VCaP (cell line): ENCODE measurements around the gene SNRPD1.
A peak's percentile ranks its signal among the peaks of the same experiment; 100 is the strongest.
"Not testable (repeated sequence)": the region's sequence is repeated elsewhere in the genome, so short reads cannot be mapped to it uniquely, and the experiment has no call there.

ENCODE experiments used
- H3K27ac ChIP-seq: fragments of 450-650 bp; 2 replicates; pipeline ENCODE4 v1.5.1; 2017
- CTCF ChIP-seq: fragments of 450-650 bp; conservative IDR thresholded peaks from 2 replicates; pipeline ENCODE4 v1.5.1; 2017; ENCODE audit warnings: mild to moderate bottlenecking, moderate library complexity

Gene SNRPD1

GRCh38 chr18:21612125-21613039, at the start of gene SNRPD1:
SNRPD1 (plus strand) TSS chr18:21612314; CDS start chr18:21612430, 116 bp downstream.
- TF ChIP-seq CTCF, result peak; percentile 95

DNA sequence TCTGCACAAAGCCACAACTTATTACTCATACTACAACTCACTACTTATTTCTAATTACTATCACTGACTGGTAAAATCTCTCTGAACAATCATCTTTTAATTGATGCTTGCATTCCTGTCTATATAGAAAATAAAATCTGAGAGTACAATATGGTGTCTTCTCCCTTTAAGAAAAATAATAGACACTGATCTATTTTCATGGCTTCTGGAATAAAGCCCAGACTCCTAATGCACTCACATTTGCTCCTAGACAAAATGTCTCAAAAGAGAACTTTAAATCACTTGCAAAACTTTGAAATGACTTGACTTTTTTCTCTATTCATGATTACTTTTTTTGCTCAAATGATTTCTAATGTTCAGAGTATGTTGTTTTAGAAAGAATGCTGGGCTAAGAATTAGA, 40.3 kb upstream of the SNRPD1 start:
- no peak for TF ChIP-seq CTCF
- H3K27ac ChIP-seq, result no peak overlapping the region

More at GRCh38 chr18:21612125-21613039, at the start of gene SNRPD1:
- H3K27ac ChIP-seq, result peak within 1 kb of the TSS; percentile 94

DNA sequence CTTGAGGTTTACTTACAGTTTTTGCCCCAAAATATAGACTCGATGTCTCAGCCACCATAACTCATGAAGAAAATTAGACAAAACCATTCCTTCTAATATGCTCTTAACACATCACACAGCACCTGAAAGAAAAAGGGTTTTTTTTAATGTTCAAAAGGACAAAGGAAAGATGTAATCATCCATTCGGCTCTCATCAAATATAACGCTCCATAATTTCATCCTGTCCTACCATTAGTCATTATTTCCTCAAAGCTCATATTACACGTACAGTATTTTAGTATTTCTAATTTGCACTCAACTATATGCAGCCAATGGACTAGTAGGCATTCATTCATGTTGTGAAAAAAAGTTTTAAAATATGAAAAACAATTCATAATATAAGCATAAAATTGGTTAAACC, 36.5 kb upstream of the SNRPD1 start:
- TF ChIP-seq CTCF, result no peak
- no peak overlapping the region for H3K27ac ChIP-seq

DNA sequence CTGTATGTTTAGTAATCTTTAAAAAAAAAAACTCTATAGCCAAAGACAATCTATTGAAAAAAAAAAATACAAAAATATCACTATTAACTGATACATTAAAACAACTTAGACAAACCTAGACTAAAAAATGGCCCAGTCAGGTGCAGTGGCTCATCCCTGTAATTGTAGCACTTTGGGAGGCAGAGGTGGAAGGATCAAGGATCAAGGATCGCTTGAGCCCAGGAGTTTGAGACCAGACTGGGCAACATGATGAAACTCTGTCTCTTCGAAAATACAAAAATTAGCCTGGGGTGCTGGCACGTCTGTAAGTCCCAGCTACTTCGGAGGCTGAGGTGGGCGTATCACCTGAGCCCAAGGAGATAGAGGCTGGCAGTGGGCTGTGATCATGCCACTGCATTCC, 27.7 kb upstream of the SNRPD1 start:
- no peak for TF ChIP-seq CTCF
- no peak overlapping the region for H3K27ac ChIP-seq

DNA sequence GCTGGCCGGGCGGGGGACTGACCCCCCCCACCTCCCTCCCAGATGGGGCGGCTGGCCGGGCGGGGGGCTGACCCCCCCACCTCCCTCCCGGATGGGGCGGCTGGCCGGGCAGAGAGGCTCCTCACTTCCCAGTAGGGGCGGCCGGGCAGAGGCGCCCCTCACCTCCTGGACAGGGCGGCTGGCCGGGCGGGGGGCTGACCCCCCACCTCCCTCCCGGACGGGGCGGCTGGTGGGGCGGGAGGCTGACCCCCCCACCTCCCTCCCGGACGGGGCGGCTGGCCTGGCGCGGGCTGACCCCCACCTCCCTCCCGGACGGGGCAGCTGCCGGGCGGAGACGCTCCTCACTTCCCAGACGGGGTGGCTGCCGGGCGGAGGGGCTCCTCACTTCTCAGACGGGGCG, 19.8 kb upstream of the SNRPD1 start:
- not testable (repeated sequence) for H3K27ac ChIP-seq

DNA sequence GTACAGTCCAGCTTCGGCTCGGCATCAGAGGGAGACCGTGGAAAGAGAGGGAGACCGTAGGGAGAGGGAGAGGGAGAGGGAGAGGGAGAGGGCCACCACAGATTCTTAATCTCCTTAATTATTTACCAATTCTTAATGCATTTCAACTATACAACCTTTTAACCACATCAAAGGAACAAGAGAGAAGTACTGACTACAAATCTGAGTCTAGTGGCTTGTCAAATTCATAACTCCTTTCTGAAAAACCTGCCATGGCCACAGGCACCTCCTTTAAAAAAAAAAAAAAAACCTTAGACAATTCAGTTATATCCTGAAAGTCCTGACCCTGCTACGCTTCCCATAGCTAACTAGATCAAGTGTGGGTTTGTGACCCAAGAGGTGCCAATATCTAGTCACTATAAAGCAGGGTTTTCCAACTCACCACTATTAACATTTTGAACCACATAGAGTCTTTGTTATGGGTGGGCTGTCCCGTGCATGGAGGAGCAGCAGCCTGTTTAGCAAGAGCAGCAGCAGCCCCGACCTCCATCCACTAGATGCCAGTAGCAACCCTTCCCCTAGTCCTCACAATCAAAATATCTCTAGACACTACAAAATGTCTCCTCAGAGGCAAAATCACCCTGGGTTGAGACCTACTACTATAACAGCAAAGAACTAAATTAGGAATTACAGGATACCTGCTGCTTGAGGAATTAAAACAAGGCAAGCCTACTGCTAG, 18.4 kb upstream of the SNRPD1 start:
- H3K27ac ChIP-seq, result no peak overlapping the region
- no peak for TF ChIP-seq CTCF

- H3K27ac ChIP-seq, result peak overlapping the region; percentile 98; the same call in 1 of the 2 replicates
- no peak for TF ChIP-seq CTCF
Measured at GRCh38 chr18:21597620-21598019, 14.5 kb upstream of the SNRPD1 start.
